Measurements from ENCODE around the gene COL4A1. TPM values are rescaled to one million over a fixed set of nuclear protein-coding genes. Genes with fewer than 3 reads are reported as not detected.

COL4A1 gene
- polyA plus RNA-seq, 1 experiment = 210 TPM

DNA sequence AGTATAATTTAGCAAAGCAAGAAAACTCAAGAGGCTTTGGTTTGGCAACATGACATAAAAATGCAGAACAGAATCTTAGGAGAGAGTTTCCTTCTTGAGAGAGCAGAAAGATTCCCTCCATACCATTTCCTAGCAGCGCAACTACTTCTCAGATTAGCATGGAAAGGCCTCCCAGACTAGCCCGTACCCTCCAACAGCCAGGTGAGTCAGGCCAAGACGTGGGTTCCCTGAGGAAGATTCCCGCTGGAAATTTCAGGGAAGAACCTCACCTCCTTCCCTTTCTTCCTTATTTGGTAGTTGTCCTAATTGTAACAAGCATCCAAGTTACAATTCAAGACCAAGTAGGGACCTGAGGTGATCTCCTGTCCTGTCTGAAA is 12.4 kb upstream of the COL4A1 start:
- no peaks in the 10 kb centered on the region; the same call in 1 of the 2 replicates for H3K9me3 ChIP-seq (ENCODE audit: control insufficient read depth, insufficient read depth, low read length)
- H3K27ac ChIP-seq (ENCODE audit: low read depth, low read length) = peak overlapping the region; percentile 84
- H3K4me3 ChIP-seq (ENCODE audit: low read depth, low read length) = no peak overlapping the region
- no peaks in the 10 kb centered on the region for H3K27me3 ChIP-seq (ENCODE audit: control insufficient read depth, insufficient read depth, low read length)
- TF ChIP-seq, protein P1, sequence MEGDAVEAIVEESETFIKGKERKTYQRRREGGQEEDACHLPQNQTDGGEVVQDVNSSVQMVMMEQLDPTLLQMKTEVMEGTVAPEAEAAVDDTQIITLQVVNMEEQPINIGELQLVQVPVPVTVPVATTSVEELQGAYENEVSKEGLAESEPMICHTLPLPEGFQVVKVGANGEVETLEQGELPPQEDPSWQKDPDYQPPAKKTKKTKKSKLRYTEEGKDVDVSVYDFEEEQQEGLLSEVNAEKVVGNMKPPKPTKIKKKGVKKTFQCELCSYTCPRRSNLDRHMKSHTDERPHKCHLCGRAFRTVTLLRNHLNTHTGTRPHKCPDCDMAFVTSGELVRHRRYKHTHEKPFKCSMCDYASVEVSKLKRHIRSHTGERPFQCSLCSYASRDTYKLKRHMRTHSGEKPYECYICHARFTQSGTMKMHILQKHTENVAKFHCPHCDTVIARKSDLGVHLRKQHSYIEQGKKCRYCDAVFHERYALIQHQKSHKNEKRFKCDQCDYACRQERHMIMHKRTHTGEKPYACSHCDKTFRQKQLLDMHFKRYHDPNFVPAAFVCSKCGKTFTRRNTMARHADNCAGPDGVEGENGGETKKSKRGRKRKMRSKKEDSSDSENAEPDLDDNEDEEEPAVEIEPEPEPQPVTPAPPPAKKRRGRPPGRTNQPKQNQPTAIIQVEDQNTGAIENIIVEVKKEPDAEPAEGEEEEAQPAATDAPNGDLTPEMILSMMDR (IDR thresholded peaks at IDR 0.05; ENCODE audit: low read depth, low read length) = no peak
- CTCF ChIA-PET = no interaction called here
- DNase-seq (ENCODE audit: low read depth, low spot score) = no peak
- POLR2A ChIA-PET = interaction anchor here (0.6 to 0.7 kb wide), 2 partner anchors 20 to 125 kb away, joined by 3 to 4 read pairs; no protein-coding TSS in a partner anchor

DNA sequence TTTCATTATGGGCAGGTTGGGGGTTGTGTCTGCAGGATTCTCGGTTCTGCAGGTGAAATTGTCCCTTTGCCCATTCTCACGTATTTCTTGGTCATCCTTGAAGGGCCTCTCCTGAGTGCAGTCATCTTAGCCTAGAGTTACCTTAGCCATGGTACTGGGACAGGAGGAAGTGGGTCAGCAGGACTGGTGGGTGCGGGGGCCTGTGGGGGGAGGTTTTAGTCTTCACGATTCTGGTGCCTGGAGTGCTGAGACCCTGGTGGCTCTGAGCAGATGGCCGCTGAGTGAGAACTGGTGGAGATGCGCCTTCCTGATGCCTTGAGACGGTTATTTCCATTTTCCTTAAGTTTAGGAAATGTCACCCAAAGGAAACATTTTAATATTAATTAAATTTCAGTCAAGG is 12.0 kb upstream of the COL4A1 start:
- peak overlapping the region; percentile 25 for H3K27ac ChIP-seq (ENCODE audit: low read depth, low read length)
- H3K4me3 ChIP-seq (ENCODE audit: low read depth, low read length) = no peak overlapping the region
- no peak for DNase-seq (ENCODE audit: low read depth, low spot score)
- H3K9me3 ChIP-seq (ENCODE audit: control insufficient read depth, insufficient read depth, low read length) = no peaks in the 10 kb centered on the region; the same call in 1 of the 2 replicates
- ChIA-PET POLR2A (no interaction called here), CTCF (no interaction called here)
- TF ChIP-seq, protein P1 (IDR thresholded peaks at IDR 0.05; ENCODE audit: low read depth, low read length) = no peak
- no peaks in the 10 kb centered on the region for H3K27me3 ChIP-seq (ENCODE audit: control insufficient read depth, insufficient read depth, low read length)

DNA sequence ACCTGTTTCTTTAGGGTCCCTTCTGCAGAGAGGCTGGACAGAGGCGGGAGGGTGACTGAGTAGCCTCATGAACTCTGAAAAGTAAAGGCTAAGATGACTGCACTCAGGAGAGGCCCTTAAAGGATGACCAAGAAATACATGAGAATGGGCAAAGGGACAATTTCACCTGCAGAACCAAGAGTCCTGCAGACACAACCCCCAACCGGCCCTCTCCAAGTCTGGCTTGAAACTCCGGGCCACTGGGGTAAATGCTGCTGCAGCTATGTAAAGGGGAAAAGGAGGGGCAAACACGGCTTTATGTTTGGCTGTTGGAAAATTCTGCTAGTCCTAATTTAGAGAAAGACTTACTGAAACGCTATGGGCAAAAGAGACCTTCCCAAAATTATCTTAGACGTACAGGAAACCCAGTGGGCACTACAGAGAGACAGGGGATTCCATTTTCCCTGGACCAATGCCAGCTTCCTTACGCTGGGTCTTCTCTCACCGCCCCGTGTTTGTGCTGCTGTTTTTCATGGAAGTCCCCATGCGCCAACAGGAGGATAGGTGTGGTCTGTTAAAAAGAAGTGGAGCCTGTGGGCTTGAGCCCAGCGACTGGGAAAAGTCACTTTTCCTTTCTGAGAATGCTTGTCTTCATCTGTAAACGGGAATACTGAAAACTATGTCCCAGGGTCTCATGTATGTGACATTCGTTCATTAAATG is 10.7 kb upstream of the COL4A1 start:
- Histone ChIP-seq H3K27ac (ENCODE audit: low read depth, low read length) (no peak overlapping the region), H3K4me3 (ENCODE audit: low read depth, low read length) (no peak overlapping the region), H3K27me3 (ENCODE audit: control insufficient read depth, insufficient read depth, low read length) (no peaks in the 10 kb centered on the region), H3K9me3 (ENCODE audit: control insufficient read depth, insufficient read depth, low read length) (no peaks in the 10 kb centered on the region; the same call in 1 of the 2 replicates)
- CTCF ChIA-PET = no interaction called here
- DNase-seq (ENCODE audit: low read depth, low spot score) = no peak
- POLR2A ChIA-PET = no interaction called here
- TF ChIP-seq, protein P1 (IDR thresholded peaks at IDR 0.05; ENCODE audit: low read depth, low read length) = no peak

DNA sequence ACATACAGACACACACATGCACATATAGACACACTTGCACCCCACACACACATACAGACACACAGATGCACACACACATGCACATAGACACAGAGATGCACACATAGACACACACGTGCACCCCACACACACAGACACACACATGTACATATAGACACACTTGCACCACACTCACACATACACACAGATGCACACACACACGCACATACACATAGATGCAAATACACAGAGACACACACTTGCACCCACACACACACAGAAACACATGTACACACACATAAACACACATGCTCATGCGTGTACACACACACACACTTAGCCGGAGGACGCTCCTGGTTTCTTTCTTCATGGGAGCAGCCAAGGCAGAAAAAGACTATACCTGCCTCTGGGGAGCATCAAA is 10.1 kb upstream of the COL4A1 start:
- no peak for DNase-seq (ENCODE audit: low read depth, low spot score)
- Histone ChIP-seq H3K4me3 (ENCODE audit: low read depth, low read length) (no peak overlapping the region), H3K27ac (ENCODE audit: low read depth, low read length) (no peak overlapping the region), H3K9me3 (ENCODE audit: control insufficient read depth, insufficient read depth, low read length) (no peaks in the 10 kb centered on the region; the same call in 1 of the 2 replicates), H3K27me3 (ENCODE audit: control insufficient read depth, insufficient read depth, low read length) (no peaks in the 10 kb centered on the region)
- ChIA-PET CTCF (no interaction called here), POLR2A (no interaction called here)
- TF ChIP-seq, protein P1 (IDR thresholded peaks at IDR 0.05; ENCODE audit: low read depth, low read length) = no peak

DNA sequence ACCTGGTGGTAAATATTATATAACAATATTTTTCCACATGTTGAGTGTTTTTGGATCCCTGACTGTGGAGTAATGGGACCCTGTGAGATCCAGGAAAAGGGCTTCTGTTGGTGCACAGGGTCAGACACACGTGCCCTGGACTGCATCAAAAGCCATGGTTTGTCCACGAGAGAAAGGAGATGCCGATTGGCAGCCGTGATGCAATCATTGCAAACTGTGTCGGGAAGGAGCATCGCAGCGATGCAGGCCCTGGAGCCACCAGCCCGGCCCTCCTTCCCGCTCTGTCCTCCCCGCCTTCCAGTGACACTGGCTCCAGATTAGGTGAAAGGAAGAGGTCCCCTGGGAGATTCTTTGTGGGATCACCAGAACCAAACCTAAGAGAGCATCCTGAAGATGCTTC is 9.2 kb upstream of the COL4A1 start:
- H3K27me3 ChIP-seq (ENCODE audit: control insufficient read depth, insufficient read depth, low read length) = no peaks in the 10 kb centered on the region
- CTCF ChIA-PET = no interaction called here
- POLR2A ChIA-PET = no interaction called here
- no peak overlapping the region for H3K27ac ChIP-seq (ENCODE audit: low read depth, low read length)
- no peak for DNase-seq (ENCODE audit: low read depth, low spot score)
- no peak overlapping the region for H3K4me3 ChIP-seq (ENCODE audit: low read depth, low read length)
- TF ChIP-seq, protein P1 (IDR thresholded peaks at IDR 0.05; ENCODE audit: low read depth, low read length) = no peak
- no peaks in the 10 kb centered on the region; the same call in 1 of the 2 replicates for H3K9me3 ChIP-seq (ENCODE audit: control insufficient read depth, insufficient read depth, low read length)

All from AG04450 (cell line).